ENCODE results near the gene MET.

DNA sequence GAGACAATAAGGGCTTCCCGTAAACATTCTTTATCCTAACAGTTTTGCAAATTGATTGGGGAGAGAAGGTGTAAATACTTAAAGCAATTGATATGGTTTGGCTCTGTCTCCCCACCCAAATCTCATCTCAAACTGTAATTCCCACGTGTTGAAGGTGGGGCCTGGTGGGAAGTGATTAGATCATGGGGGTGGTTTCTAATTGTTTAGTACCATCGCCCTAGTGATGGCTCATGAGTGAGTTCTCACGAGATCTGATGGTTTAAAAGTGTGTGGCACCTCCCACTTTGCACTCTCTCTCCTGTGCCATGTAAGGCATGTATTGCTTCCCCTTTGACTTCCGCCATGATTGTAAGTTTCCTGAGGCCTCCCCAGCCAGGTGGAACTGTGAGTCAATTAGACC is 168.3 kb downstream of the MET start:
- TF ChIP-seq, protein P1, sequence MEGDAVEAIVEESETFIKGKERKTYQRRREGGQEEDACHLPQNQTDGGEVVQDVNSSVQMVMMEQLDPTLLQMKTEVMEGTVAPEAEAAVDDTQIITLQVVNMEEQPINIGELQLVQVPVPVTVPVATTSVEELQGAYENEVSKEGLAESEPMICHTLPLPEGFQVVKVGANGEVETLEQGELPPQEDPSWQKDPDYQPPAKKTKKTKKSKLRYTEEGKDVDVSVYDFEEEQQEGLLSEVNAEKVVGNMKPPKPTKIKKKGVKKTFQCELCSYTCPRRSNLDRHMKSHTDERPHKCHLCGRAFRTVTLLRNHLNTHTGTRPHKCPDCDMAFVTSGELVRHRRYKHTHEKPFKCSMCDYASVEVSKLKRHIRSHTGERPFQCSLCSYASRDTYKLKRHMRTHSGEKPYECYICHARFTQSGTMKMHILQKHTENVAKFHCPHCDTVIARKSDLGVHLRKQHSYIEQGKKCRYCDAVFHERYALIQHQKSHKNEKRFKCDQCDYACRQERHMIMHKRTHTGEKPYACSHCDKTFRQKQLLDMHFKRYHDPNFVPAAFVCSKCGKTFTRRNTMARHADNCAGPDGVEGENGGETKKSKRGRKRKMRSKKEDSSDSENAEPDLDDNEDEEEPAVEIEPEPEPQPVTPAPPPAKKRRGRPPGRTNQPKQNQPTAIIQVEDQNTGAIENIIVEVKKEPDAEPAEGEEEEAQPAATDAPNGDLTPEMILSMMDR (IDR thresholded peaks at IDR 0.05): no peak
- no peak for TF ChIP-seq EZH2 (IDR thresholded peaks at IDR 0.05)
